GM19452 (cell line): ENCODE data around the gene FARP1.
"Not testable (repeated sequence)": the region's sequence is repeated elsewhere in the genome, so short reads cannot be mapped to it uniquely, and the experiment has no call there.

ENCODE experiments used
- ATAC-seq: cut with Tn5 transposase; IDR thresholded peaks from one replicate; pipeline ENCODE4 v1.9.1; 2021; ENCODE audit not compliant: unreplicated experiment

The FARP1 gene

GRCh38 chr13:98411617-98412265 is 268.8 kb downstream of the FARP1 start:
- ATAC-seq = no peak

GRCh38 chr13:98413278-98413677 is 270.4 kb downstream of the FARP1 start:
- ATAC-seq = not testable (repeated sequence)

- ATAC-seq = no peak
These were observed 270.9 kb downstream of the FARP1 start for GRCh38 chr13:98413796-98414195.

- no peak for ATAC-seq
These were observed 272.6 kb downstream of the FARP1 start for GRCh38 chr13:98415326-98416070.

GRCh38 chr13:98416408-98416807 is 273.5 kb downstream of the FARP1 start:
- ATAC-seq = no peak

GRCh38 chr13:98419786-98420553 is 277.1 kb downstream of the FARP1 start:
- no peak for ATAC-seq

GRCh38 chr13:98420554-98421175 is 277.8 kb downstream of the FARP1 start:
- ATAC-seq = no peak

GRCh38 chr13:98422046-98422445 is 279.2 kb downstream of the FARP1 start:
- ATAC-seq = no peak

GRCh38 chr13:98423417-98423816 is 280.5 kb downstream of the FARP1 start:
- ATAC-seq = no peak

- no peak for ATAC-seq
These were observed 284.6 kb downstream of the FARP1 start for GRCh38 chr13:98427331-98427995.

GRCh38 chr13:98428256-98428966 is 285.5 kb downstream of the FARP1 start:
- ATAC-seq = no peak

GRCh38 chr13:98429081-98429480 is 286.2 kb downstream of the FARP1 start:
- ATAC-seq = no peak

GRCh38 chr13:98429531-98429930 is 286.6 kb downstream of the FARP1 start:
- ATAC-seq = no peak

- ATAC-seq = no peak
These were observed 287.3 kb downstream of the FARP1 start for GRCh38 chr13:98429977-98430736.

- ATAC-seq = no peak
These were observed 289.7 kb downstream of the FARP1 start for GRCh38 chr13:98432638-98433037.

- no peak for ATAC-seq
These were observed 290.8 kb downstream of the FARP1 start for GRCh38 chr13:98433654-98434053.

GRCh38 chr13:98434060-98434459 is 291.2 kb downstream of the FARP1 start:
- ATAC-seq = no peak

GRCh38 chr13:98435376-98435775 is 292.5 kb downstream of the FARP1 start:
- no peak for ATAC-seq

- ATAC-seq = no peak
These were observed 293.5 kb downstream of the FARP1 start for GRCh38 chr13:98436233-98436910.
